Measurements from ENCODE around the gene PRDX6. TPM values are rescaled to one million over a fixed set of nuclear protein-coding genes. Genes with fewer than 3 reads are reported as not detected.

Gene PRDX6
- total and polyA plus RNA-seq, 2 donors (not counting 3 experiments of a cell fraction or from before 2014, with no cell fraction given): 145 to 288 TPM

DNA sequence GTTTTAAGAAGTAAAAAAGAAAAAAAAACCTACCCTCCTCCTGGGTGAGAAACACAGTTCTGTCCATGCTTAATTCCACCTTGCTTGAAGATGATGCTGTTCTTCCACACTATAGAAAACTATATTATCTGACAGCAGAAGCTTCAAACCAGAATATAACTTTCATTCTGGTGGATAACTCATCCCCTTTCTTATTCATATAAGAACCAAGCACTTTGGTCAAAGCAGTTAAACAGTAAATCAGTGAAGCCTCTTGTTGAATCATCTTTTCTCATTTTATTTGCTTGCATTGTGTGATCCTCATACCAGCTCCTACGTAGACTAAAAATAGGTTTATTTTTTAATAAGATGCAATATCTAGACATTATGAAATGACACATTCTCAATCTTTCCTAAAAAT, 36.7 kb upstream of the PRDX6 start:
- dilution Hi-C loops (cut with MboI; ENCODE audit: extremely low pct_ligation_motif_present, low sequenced_read_pairs): no loop called here

More for the DNA sequence above, 36.7 kb upstream of the PRDX6 start:
- no peak overlapping the region for H2AFZ ChIP-seq (ENCODE audit: low read depth, low read length)
- ChIA-PET CTCF (interaction anchor here (1.4 kb wide), 1 partner anchor 23 kb away, joined by 4 read pairs; no protein-coding TSS in a partner anchor), POLR2A (no interaction called here)
- no TSS peak for BruUV-seq (replicated peaks)
- no peaks in the 10 kb centered on the region for H3K79me2 ChIP-seq (ENCODE audit: control insufficient read depth, insufficient read depth, low read length)
- no peak overlapping the region for H3K4me3 ChIP-seq (replicated peaks in 1 of 3; ENCODE audit: insufficient read depth in 1 of 3, low read depth in 1 of 3, low read length in 3 of 3)
- H4K20me1 ChIP-seq (replicated peaks; ENCODE audit: control insufficient read depth, extremely low read depth, insufficient read depth, low read length): no peaks in the 10 kb centered on the region
- DNase-seq (ENCODE audit: low read depth, low spot score): no peak
- H3K36me3 ChIP-seq (ENCODE audit: control insufficient read depth in 2 of 2, extremely low read depth in 1 of 2, insufficient read depth in 2 of 2, low read length in 2 of 2): no peaks in the 10 kb centered on the region
- FAIRE-seq: no peak
- H3K27ac ChIP-seq (ENCODE audit: insufficient read depth, low read depth, low read length): no peak overlapping the region
- H3K9me3 ChIP-seq (replicated peaks; ENCODE audit: control insufficient read depth, insufficient read depth, low read length): no peaks in the 10 kb centered on the region
- no peak overlapping the region for H3K4me2 ChIP-seq (ENCODE audit: insufficient read depth, low read length)
- intact Hi-C loops (cut with micrococcal nuclease): no loop called here
- H3K9ac ChIP-seq (replicated peaks; ENCODE audit: extremely low read depth, insufficient read depth, low read length): no peak overlapping the region
- H3K9me1 ChIP-seq (replicated peaks; ENCODE audit: control insufficient read depth, extremely low read depth, insufficient read depth, low read length): no peaks in the 10 kb centered on the region
- TF ChIP-seq JUN (IDR thresholded peaks at IDR 0.05; ENCODE audit: borderline replicate concordance, insufficient read depth, insufficient read length, low read depth) (no peak), POLR2AphosphoS5 (IDR thresholded peaks at IDR 0.05; ENCODE audit: insufficient read depth, low read depth, low read length) (no peak), POLR2A (IDR thresholded peaks at IDR 0.05; ENCODE audit: low read depth, low read length) (no peak), EZH2 (IDR thresholded peaks at IDR 0.05; ENCODE audit: borderline replicate concordance, low read depth, low read length, severe bottlenecking) (no peak), MYC (IDR thresholded peaks at IDR 0.05; ENCODE audit: low read depth, low read length) (no peak), GATA2 (IDR thresholded peaks at IDR 0.05; ENCODE audit: insufficient read depth, insufficient read length, low read depth, low read length) (no peak), FOS (IDR thresholded peaks at IDR 0.05; ENCODE audit: borderline replicate concordance, insufficient read depth, low read length) (no peak)
- TF ChIP-seq, protein P1, sequence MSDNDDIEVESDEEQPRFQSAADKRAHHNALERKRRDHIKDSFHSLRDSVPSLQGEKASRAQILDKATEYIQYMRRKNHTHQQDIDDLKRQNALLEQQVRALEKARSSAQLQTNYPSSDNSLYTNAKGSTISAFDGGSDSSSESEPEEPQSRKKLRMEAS (IDR thresholded peaks at IDR 0.05; ENCODE audit: insufficient read depth, insufficient read length): no peak
- TF ChIP-seq, protein P2, sequence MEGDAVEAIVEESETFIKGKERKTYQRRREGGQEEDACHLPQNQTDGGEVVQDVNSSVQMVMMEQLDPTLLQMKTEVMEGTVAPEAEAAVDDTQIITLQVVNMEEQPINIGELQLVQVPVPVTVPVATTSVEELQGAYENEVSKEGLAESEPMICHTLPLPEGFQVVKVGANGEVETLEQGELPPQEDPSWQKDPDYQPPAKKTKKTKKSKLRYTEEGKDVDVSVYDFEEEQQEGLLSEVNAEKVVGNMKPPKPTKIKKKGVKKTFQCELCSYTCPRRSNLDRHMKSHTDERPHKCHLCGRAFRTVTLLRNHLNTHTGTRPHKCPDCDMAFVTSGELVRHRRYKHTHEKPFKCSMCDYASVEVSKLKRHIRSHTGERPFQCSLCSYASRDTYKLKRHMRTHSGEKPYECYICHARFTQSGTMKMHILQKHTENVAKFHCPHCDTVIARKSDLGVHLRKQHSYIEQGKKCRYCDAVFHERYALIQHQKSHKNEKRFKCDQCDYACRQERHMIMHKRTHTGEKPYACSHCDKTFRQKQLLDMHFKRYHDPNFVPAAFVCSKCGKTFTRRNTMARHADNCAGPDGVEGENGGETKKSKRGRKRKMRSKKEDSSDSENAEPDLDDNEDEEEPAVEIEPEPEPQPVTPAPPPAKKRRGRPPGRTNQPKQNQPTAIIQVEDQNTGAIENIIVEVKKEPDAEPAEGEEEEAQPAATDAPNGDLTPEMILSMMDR (IDR thresholded peaks at IDR 0.05; ENCODE audit: extremely low read depth in 1 of 2, insufficient read depth in 1 of 2, low read depth in 1 of 2, low read length in 2 of 2): no peak
- H3K4me1 ChIP-seq (ENCODE audit: control insufficient read depth, extremely low read depth, insufficient read depth, low read length): no peaks in the 10 kb centered on the region
- no peaks in the 10 kb centered on the region for H3K27me3 ChIP-seq (ENCODE audit: control insufficient read depth in 2 of 2, insufficient read depth in 2 of 2, low read length in 2 of 2)
